Immature natural killer cell (primary cell): ENCODE measurements around the gene LRP2. TPM values are rescaled to one million over a fixed set of nuclear protein-coding genes. Genes with fewer than 3 reads are reported as not detected.

Experiments
- DNase-seq, 3 donors: peaks; one replicate each; pipeline ENCODE4 v3.0.0; 2022; ENCODE audit warnings: mixed read lengths in 1 of 3
- H3K27ac Mint-ChIP-seq, 6 donors: one replicate each; pipeline ENCODE4 v1.8.0; 2020; ENCODE audit warnings: mixed read lengths in 6 of 6, mild to moderate bottlenecking in 5 of 6, inconsistent platforms in 4 of 6, moderate library complexity in 3 of 6
- H3K27me3 Mint-ChIP-seq, 3 donors: one replicate each; pipeline ENCODE4 v1.8.0; 2020 to 2021; ENCODE audit warnings: low read depth in 3 of 3, mild to moderate bottlenecking in 3 of 3, mixed read lengths in 3 of 3, moderate library complexity in 3 of 3, inconsistent platforms in 1 of 3
- H3K36me3 Mint-ChIP-seq, 3 donors: one replicate each; pipeline ENCODE4 v1.8.0; 2020; ENCODE audit warnings: mixed read lengths in 3 of 3, inconsistent platforms in 2 of 3, mild to moderate bottlenecking in 2 of 3
- H3K4me1 Mint-ChIP-seq, 2 donors: one replicate each; pipeline ENCODE4 v1.8.0; 2020; ENCODE audit warnings: inconsistent platforms in 2 of 2, mild to moderate bottlenecking in 2 of 2, mixed read lengths in 2 of 2, moderate library complexity in 1 of 2
- H3K4me3 Mint-ChIP-seq, 5 donors: one replicate each; pipeline ENCODE4 v1.8.0; 2020; ENCODE audit warnings: mild to moderate bottlenecking in 5 of 5, mixed read lengths in 5 of 5, inconsistent platforms in 3 of 5, moderate library complexity in 3 of 5
- H3K9me3 Mint-ChIP-seq, 6 donors: one replicate each; pipeline ENCODE4 v1.8.0; 2020; ENCODE audit warnings: mild to moderate bottlenecking in 6 of 6, mixed read lengths in 6 of 6, inconsistent platforms in 4 of 6, moderate library complexity in 3 of 6
- polyA plus RNA-seq, 3 donors: library from polyadenylated mRNA; unstranded; fragments of 300-500 nt; fragmentation: Illumina TruSeq; gene quantifications; one replicate each; pipeline ENCODE4 v1.2.3, GENCODE V29; 2021

LRP2 gene
- polyA plus RNA-seq, 3 donors from 2014 or later: not detected

DNA sequence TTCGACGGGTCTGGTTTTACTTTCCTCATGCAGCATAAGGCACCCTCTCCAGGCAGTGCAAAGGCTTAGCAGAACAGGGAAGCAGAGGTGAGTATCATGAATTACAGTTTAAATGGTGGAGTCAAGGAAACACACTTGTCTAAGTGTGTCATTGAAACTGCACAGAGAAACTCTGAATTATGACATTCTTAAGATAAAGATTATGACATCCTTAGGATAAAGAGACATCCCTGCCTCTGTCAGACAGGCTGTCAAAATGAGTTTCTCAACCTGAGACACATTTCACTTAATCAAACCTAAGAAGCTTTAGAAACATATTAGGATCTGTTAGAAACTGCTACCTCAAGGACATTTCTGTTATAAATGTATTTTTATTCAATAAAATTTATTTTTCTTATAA is 179.8 kb downstream of the LRP2 start:
- Mint-ChIP-seq H3K4me1 (no peaks in the 10 kb centered on the region), H3K27me3 (no peaks in the 10 kb centered on the region), H3K27ac (no peak overlapping the region), H3K9me3 (no peaks in the 10 kb centered on the region), H3K4me3 (no peak overlapping the region), H3K36me3 (no peaks in the 10 kb centered on the region)
- DNase-seq: no peak

DNA sequence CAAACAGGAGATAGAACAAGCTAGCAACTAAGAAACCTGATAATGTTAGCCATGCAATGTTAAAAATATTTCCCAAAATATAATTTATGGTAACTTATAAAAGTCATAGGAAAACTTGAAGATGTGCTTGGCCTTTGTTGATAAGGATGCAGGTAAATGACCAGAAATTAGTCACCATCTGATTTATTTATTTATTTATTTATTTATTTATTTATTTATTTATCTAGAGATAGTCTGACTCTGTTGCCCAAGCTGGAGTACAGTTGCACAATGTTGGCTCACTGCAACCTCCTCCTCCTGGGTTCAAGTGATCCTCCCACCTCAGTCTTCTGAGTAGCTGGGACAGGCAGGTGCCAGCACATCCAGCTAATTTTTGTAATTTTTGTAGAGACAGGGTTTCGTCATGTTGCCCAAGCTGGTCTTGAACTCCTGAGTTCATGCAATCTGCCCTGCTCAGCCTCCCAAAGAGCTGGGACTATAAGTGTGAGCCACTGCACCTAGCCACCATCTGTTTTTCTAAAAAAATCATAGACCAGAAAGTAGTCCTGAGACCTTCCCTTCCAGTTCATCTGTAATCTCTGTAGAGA is 183.4 kb downstream of the LRP2 start:
- peaks cover 0 to 1% (median 0%) of the 10 kb centered on the region in 3 donors for H3K27me3 Mint-ChIP-seq
- no peak for DNase-seq
- H3K4me3 Mint-ChIP-seq: no peak overlapping the region
- no peaks in the 10 kb centered on the region for H3K9me3 Mint-ChIP-seq
- no peak overlapping the region for H3K27ac Mint-ChIP-seq
- H3K36me3 Mint-ChIP-seq: no peaks in the 10 kb centered on the region
- H3K4me1 Mint-ChIP-seq: no peaks in the 10 kb centered on the region

DNA sequence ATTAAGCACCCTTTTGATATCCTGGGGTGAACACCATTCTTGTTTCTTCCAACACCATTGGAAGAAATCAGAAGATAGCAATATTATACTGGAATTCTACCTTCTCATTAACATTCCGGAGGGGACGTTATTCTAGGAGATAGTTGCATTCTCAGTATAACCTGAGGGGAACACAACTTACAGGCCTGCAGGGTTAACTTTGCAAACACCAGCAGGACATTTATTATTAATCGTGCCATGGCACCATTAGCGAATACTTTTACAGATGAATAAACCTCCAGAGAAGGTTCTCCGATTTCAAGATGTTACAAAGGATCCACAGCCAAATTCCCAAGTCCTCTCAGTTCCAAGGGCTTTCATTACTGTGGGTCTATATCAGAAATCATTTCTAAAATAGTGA is 184.0 kb downstream of the LRP2 start:
- peaks cover 0 to 1% (median 0%) of the 10 kb centered on the region in 3 donors for H3K27me3 Mint-ChIP-seq
- H3K27ac Mint-ChIP-seq: no peak overlapping the region
- no peak for DNase-seq
- no peak overlapping the region for H3K4me3 Mint-ChIP-seq
- no peaks in the 10 kb centered on the region for H3K36me3 Mint-ChIP-seq
- H3K9me3 Mint-ChIP-seq: no peaks in the 10 kb centered on the region
- no peaks in the 10 kb centered on the region for H3K4me1 Mint-ChIP-seq

DNA sequence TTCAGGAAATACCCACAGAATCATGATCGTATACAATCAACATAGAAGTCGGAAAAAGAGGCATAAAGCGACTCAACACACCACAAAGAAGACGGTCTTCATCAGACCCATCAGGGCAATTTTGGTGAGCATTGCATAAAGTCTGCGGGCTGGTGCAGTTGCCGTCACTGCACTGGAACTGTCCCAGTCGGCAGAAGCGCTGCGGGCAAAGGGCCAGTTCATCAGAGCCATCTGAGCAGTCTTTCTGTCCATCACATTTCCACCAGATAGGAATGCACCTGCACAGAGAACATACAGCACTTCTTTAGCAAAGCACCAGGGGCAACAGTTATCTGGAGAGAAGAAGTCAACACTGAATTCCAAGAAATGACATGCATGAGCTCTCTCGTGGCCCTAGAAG is 187.2 kb downstream of the LRP2 start:
- Mint-ChIP-seq H3K27ac (no peak overlapping the region), H3K4me1 (no peaks in the 10 kb centered on the region), H3K9me3 (no peaks in the 10 kb centered on the region), H3K27me3 (peaks cover 0 to 1% (median 0%) of the 10 kb centered on the region in 3 donors), H3K4me3 (no peak overlapping the region), H3K36me3 (no peaks in the 10 kb centered on the region)
- no peak for DNase-seq

DNA sequence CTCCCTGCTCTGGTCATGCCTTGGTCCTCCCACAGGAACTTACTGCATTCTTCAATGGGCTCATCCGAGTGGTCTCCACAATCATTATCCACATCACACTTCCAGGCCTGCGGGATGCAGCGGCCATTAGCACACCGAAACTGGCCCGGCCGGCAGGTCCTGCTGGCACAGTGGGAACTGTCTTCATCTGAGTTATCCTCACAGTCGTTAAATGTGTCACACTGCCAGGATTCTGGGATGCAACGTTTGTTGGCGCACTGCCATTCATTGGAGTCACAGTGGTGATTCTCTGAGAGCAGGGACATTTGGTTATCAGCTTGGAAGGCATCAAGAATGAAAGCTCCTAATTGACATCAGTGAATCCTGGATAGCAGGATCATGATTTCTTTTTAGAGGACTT is 188.5 kb downstream of the LRP2 start:
- Mint-ChIP-seq H3K4me1 (no peaks in the 10 kb centered on the region), H3K36me3 (no peaks in the 10 kb centered on the region), H3K9me3 (peaks cover 0 to 2% (median 0%) of the 10 kb centered on the region in 6 donors), H3K27ac (no peak overlapping the region), H3K27me3 (peaks cover 0 to 1% (median 0%) of the 10 kb centered on the region in 3 donors), H3K4me3 (no peak overlapping the region)
- no peak for DNase-seq

DNA sequence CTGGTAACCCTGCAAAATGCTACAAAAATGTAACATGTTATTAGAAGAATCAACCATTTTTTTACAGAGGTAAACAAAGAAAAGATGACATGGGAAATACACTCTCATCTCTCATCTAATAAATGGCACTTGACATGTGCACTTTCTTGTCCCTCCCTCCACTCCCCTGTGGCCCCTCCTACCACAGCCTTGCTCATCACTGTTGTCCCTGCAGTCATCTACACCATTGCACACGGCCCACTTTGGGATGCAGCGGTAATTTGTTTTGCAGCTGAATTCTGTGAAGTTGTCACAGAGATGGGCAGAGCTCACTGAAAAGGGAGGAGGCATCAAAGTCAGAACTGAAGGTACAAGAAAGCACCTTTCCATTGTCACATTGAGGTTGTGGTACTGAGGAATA is 189.4 kb downstream of the LRP2 start:
- H3K9me3 Mint-ChIP-seq: peaks cover 0 to 2% (median 0%) of the 10 kb centered on the region in 6 donors

DNA sequence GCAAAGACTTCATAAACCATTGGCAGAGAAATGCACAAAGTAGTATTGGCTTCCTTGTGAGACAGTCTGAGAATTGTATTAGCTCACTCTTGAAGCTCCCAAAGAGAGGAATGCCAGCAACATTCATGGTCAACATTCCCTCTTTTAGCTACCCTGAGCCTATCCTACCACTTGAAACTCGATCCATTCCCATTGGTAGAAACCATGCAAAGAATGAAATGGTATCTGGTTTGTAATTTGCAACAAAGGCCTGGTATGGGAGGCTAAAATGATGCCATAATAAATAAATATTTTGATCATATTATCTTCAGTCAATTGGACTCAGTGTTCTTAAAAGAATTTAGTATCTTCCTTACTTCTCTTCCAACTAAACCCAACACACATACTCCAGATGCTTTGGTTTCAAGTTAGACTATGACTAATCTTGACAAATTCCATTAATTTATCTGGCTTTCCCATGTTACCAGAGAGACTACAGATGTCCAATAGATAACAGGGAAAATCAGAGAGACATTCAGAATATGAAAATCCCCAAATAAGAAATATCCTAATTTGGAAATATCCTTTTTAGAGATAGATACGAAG is 190.1 kb downstream of the LRP2 start:
- no peaks in the 10 kb centered on the region for H3K36me3 Mint-ChIP-seq
- H3K4me3 Mint-ChIP-seq: no peak overlapping the region
- DNase-seq: no peak
- no peak overlapping the region for H3K27ac Mint-ChIP-seq
- H3K27me3 Mint-ChIP-seq: peaks cover 0 to 1% (median 0%) of the 10 kb centered on the region in 3 donors
- peaks cover 0 to 2% (median 0%) of the 10 kb centered on the region in 6 donors for H3K9me3 Mint-ChIP-seq
- H3K4me1 Mint-ChIP-seq: no peaks in the 10 kb centered on the region

More for the DNA sequence above, 189.4 kb downstream of the LRP2 start:
- H3K36me3 Mint-ChIP-seq: no peaks in the 10 kb centered on the region
- no peak overlapping the region for H3K27ac Mint-ChIP-seq
- H3K4me1 Mint-ChIP-seq: no peaks in the 10 kb centered on the region
- no peak for DNase-seq
- H3K4me3 Mint-ChIP-seq: no peak overlapping the region
- peaks cover 0 to 1% (median 0%) of the 10 kb centered on the region in 3 donors for H3K27me3 Mint-ChIP-seq

DNA sequence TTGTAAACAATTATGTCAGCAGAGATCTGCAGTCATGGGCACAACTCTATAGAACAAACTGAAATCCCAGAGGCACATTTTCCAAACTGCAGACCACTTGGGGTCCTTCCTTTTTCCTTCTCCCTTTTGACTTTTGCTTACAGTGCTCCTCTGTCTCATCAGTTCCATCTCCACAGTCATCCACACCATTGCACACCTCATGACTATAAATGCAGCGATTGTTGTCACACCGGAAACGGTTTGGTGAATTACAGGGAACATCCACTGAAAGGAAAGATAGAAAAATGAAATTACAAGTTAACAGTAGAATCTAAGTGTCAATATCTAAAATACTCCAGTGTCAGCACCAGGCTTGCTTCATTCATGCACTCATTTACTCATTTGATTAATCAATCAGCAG is 196.5 kb downstream of the LRP2 start:
- Mint-ChIP-seq H3K36me3 (no peaks in the 10 kb centered on the region), H3K9me3 (peaks cover 0 to 2% (median 0%) of the 10 kb centered on the region in 6 donors), H3K27me3 (peaks cover 0 to 6% (median 4%) of the 10 kb centered on the region in 3 donors), H3K4me1 (no peaks in the 10 kb centered on the region), H3K27ac (no peak overlapping the region), H3K4me3 (no peak overlapping the region)
- DNase-seq: no peak

DNA sequence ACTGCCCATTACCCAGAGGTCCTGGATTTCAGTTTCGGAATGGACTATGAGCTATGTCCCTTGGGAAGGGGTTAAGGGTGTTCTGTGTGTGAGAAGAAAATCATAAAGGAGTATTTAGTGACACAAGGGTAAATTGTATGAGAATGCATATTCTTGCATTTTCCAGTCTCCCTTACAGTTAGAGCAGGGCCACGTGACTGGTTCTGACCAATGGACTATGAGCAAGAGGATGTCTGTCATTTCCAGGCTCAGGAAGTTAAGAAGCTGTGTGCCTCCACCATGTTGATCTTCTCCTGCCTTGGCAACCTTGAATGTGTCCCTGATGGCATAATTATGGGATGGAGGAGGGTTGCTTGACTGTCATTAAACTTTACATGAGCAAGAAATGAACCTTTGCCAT is 198.0 kb downstream of the LRP2 start:
- DNase-seq: no peak
- H3K36me3 Mint-ChIP-seq: no peaks in the 10 kb centered on the region
- H3K27me3 Mint-ChIP-seq: peaks cover 0 to 6% (median 4%) of the 10 kb centered on the region in 3 donors
- no peaks in the 10 kb centered on the region for H3K4me1 Mint-ChIP-seq
- no peak overlapping the region for H3K4me3 Mint-ChIP-seq
- H3K9me3 Mint-ChIP-seq: no peaks in the 10 kb centered on the region
- H3K27ac Mint-ChIP-seq: no peak overlapping the region

DNA sequence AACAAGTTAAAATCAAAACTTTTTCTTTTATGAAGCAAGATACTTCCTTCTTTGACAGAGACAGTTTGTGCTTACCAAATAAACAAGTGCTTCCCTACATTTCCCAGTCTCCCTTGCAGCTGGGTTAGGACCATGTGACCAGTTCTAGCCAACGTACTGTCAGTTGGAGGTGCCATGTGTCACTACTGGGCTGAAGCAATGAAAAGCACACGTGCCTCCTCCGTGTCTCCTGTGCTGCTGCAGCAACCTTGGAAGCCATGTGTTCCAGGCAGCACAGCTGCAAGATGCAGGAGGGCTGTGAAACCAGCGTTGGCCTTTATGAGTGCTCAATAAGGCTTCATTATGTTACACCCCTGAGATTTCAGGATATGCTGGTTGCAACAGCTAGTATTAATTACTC is 199.7 kb downstream of the LRP2 start:
- peaks cover 0 to 9% (median 4%) of the 10 kb centered on the region in 3 donors for H3K27me3 Mint-ChIP-seq
- no peak overlapping the region for H3K27ac Mint-ChIP-seq
- no peaks in the 10 kb centered on the region for H3K9me3 Mint-ChIP-seq
- H3K36me3 Mint-ChIP-seq: no peaks in the 10 kb centered on the region
- no peaks in the 10 kb centered on the region for H3K4me1 Mint-ChIP-seq
- DNase-seq: no peak
- no peak overlapping the region for H3K4me3 Mint-ChIP-seq

DNA sequence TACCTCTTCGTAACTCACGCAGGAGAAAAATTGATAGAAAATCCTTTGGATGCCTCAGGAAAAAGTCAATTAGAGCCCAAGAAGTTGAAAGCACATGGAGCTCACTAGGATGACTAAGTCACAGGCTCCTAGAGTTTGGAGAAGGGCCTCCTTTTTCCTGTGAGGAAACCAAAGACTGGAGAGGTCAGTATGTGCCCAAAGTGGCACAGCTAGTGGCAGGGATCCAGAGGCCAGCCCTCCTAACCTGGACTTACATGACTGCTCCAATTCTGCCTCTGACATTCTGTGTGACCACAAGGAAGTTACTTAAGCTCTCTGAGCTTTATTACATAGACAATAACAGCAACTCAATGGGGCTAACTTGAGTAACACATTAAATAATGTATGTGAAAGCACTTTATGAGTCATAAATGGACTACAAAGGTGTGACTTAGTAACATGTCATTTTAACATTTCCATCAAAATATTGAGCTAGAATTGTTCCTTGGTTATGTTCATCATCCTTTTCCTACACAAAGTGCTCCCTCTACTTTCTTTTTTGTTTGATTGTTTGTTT is 201.3 kb downstream of the LRP2 start:
- Mint-ChIP-seq H3K27ac (no peak overlapping the region), H3K4me3 (no peak overlapping the region), H3K36me3 (no peaks in the 10 kb centered on the region), H3K9me3 (no peaks in the 10 kb centered on the region), H3K4me1 (no peaks in the 10 kb centered on the region), H3K27me3 (peaks cover 0 to 9% (median 4%) of the 10 kb centered on the region in 3 donors)
- DNase-seq: no peak

DNA sequence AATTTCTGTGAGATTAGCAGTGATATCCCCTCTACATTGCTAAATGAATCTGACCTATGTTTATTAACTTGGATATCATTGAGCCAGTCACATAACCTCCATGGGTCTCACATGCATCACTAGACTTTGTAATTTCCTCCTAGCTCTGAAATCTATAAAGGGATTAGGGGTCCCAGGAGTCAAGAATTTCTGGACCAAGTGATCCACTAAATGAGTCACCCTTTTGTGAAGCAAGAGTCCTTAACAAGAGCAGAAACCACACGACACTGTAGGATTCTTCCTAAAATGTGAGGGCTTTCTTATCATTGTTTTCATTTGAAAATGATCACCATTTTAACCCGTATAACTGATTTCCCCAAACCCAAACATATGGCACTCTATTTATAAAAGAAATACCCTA is 202.6 kb downstream of the LRP2 start:
- Mint-ChIP-seq H3K4me3 (no peak overlapping the region), H3K9me3 (no peaks in the 10 kb centered on the region), H3K36me3 (no peaks in the 10 kb centered on the region), H3K4me1 (no peaks in the 10 kb centered on the region), H3K27me3 (peaks cover 1 to 10% (median 4%) of the 10 kb centered on the region in 3 donors), H3K27ac (no peak overlapping the region)
- DNase-seq: no peak

DNA sequence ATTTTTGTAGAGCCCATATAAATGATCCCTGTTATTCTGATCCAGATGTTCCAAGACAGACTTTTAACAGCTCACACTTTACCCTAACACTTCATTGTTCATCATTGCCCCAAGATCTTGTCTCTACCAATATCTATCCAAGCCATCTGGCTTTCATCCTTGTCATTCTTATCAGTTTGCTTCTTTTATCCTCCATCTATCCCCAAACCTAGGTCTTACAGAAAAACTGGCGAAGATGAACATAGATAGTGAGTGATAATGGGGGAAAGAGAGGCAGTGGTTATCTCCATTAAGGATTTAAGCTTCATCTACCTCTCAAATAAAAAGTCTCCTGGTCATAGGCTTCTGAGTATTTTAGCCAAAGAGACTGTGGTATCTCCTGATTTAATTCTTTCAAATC is 203.5 kb downstream of the LRP2 start:
- Mint-ChIP-seq H3K27ac (no peak overlapping the region), H3K4me3 (no peak overlapping the region), H3K36me3 (no peaks in the 10 kb centered on the region), H3K9me3 (no peaks in the 10 kb centered on the region), H3K27me3 (peaks cover 1 to 12% (median 4%) of the 10 kb centered on the region in 3 donors), H3K4me1 (no peaks in the 10 kb centered on the region)
- DNase-seq: no peak

DNA sequence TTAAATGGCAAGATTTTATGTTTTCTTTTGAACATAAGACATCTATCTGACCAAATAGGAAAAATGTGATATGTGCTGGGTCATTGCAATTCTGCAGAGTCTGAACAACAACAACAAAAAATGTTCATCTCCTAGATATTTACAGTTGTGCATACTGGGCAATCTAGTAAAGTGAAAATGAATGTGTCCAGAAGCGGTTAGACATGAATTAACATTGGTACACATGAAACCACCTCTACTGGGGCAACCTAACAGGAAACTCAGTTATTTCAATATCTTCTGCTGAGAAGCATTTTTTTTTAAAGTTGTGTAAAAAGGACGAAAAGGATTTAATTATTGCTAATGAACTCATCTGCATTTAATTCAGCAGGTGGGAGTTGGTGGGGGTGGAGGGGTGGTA is 216.1 kb downstream of the LRP2 start:
- H3K9me3 Mint-ChIP-seq: no peaks in the 10 kb centered on the region
- no peaks in the 10 kb centered on the region for H3K4me1 Mint-ChIP-seq
- H3K27ac Mint-ChIP-seq: no peak overlapping the region

DNA sequence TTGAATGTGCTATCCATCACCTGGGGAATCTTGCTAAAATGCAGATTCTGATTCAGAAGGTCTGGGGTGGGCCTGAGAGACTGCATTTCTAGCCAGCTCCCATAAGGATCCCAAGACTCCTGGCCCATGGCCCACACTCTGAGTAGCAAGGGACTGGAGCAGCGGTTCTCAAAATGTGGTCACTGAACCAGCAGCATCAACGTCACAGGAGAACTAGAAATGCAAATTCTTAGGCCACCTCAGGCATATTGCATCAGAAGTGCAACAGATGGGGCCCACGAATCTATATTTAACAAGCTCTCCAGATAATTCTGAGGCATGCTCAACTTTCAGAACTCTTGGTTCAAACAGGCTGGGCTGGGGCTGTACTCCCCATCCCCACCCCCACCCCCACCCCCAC is 218.3 kb downstream of the LRP2 start:
- no peak overlapping the region for H3K27ac Mint-ChIP-seq
- no peaks in the 10 kb centered on the region for H3K36me3 Mint-ChIP-seq
- no peak for DNase-seq
- H3K27me3 Mint-ChIP-seq: peaks cover 2 to 3% (median 2%) of the 10 kb centered on the region in 3 donors
- H3K4me1 Mint-ChIP-seq: no peaks in the 10 kb centered on the region
- no peak overlapping the region for H3K4me3 Mint-ChIP-seq
- no peaks in the 10 kb centered on the region for H3K9me3 Mint-ChIP-seq

More for the DNA sequence above, 216.1 kb downstream of the LRP2 start:
- H3K4me3 Mint-ChIP-seq: no peak overlapping the region
- peaks cover 0 to 3% (median 2%) of the 10 kb centered on the region in 3 donors for H3K27me3 Mint-ChIP-seq
- DNase-seq: no peak
- H3K36me3 Mint-ChIP-seq: no peaks in the 10 kb centered on the region
